Eye (tissue), 1 donor: ENCODE data around the gene STRADB.
"Not testable (repeated sequence)": the region's sequence is repeated elsewhere in the genome, so short reads cannot be mapped to it uniquely, and the experiment has no call there.

ENCODE experiments used
- DNase-seq: peaks from one replicate; pipeline ENCODE4 v3.0.0-alpha.2; 2015

Gene STRADB

GRCh38 chr2:201430839-201431238, 20.7 kb upstream of the STRADB start:
- no peak for DNase-seq

GRCh38 chr2:201432038-201432620, 19.4 kb upstream of the STRADB start:
- DNase-seq, result no peak

- DNase-seq, result no peak
These were observed 18.7 kb upstream of the STRADB start for GRCh38 chr2:201432621-201433393.

- DNase-seq, result no peak
These were observed 18.0 kb upstream of the STRADB start for GRCh38 chr2:201433394-201433995.

GRCh38 chr2:201436141-201436540, 15.4 kb upstream of the STRADB start:
- DNase-seq, result no peak

GRCh38 chr2:201439336-201439922, 12.1 kb upstream of the STRADB start:
- not testable (repeated sequence) for DNase-seq

GRCh38 chr2:201440182-201440581, 11.4 kb upstream of the STRADB start:
- peak; percentile 34 for DNase-seq

- no peak for DNase-seq
These were observed 10.1 kb upstream of the STRADB start for GRCh38 chr2:201441409-201441808.

- no peak for DNase-seq
These were observed 6.6 kb upstream of the STRADB start for GRCh38 chr2:201444746-201445465.

- no peak for DNase-seq
These were observed 4.5 kb upstream of the STRADB start for GRCh38 chr2:201447086-201447485.

- DNase-seq, result no peak
These were observed 3.5 kb upstream of the STRADB start for GRCh38 chr2:201448061-201448460.

GRCh38 chr2:201448701-201449100, 2.8 kb upstream of the STRADB start:
- DNase-seq, result no peak

- DNase-seq, result peak; percentile 83
These were observed 617 bp upstream of the STRADB start for GRCh38 chr2:201450954-201451291.

GRCh38 chr2:201452058-201452921, 750 bp downstream of the STRADB start:
- peak; percentile 73 for DNase-seq

GRCh38 chr2:201452922-201453643, 1.5 kb downstream of the STRADB start:
- peak; percentile 67 for DNase-seq

- no peak for DNase-seq
These were observed 6.8 kb downstream of the STRADB start for GRCh38 chr2:201458381-201458780.

- DNase-seq, result no peak
These were observed 9.0 kb downstream of the STRADB start for GRCh38 chr2:201460532-201460931.

GRCh38 chr2:201464547-201464946, 13.0 kb downstream of the STRADB start:
- DNase-seq, result no peak

- no peak for DNase-seq
These were observed 14.0 kb downstream of the STRADB start for GRCh38 chr2:201465524-201465971.

- DNase-seq, result no peak
These were observed 14.6 kb downstream of the STRADB start for GRCh38 chr2:201466050-201466675.

- DNase-seq, result no peak
These were observed 16.1 kb downstream of the STRADB start for GRCh38 chr2:201467666-201468065.
